Effector memory CD8-positive, alpha-beta T cell (primary cell): ENCODE data around the gene DNAJC17.

Experiments
- ATAC-seq: fragments of 150-1000 bp; cut with Tn5 transposase; replicated peaks from 2 replicates; pipeline ENCODE4 v1.10.0; 2021; ENCODE audit warnings: mild to moderate bottlenecking, moderate library complexity
- DNase-seq, 3 experiments: peaks; one replicate each; pipeline ENCODE4 v3.0.0; 2021
- H3K27ac Mint-ChIP-seq, 2 donors: one replicate each; pipeline ENCODE4 v1.8.0; 2022; ENCODE audit warnings: mild to moderate bottlenecking in 2 of 2, mixed read lengths in 2 of 2, moderate library complexity in 2 of 2
- H3K27me3 Mint-ChIP-seq, 2 donors: one replicate each; pipeline ENCODE4 v1.8.0; 2022; ENCODE audit warnings: mixed read lengths in 2 of 2
- H3K36me3 Mint-ChIP-seq: one replicate; pipeline ENCODE4 v1.8.0; 2022; ENCODE audit warnings: mild to moderate bottlenecking, moderate library complexity, mixed read lengths; ENCODE audit not compliant: insufficient read depth
- H3K4me1 Mint-ChIP-seq, 2 donors: one replicate each; pipeline ENCODE4 v1.8.0; 2022; ENCODE audit warnings: low read depth in 2 of 2, mixed read lengths in 2 of 2
- H3K4me3 Mint-ChIP-seq, 2 donors: one replicate each; pipeline ENCODE4 v1.8.0; 2022; ENCODE audit warnings: mild to moderate bottlenecking in 2 of 2, mixed read lengths in 2 of 2, moderate library complexity in 2 of 2
- H3K9me3 Mint-ChIP-seq, 2 donors: one replicate each; pipeline ENCODE4 v1.8.0; 2022; ENCODE audit warnings: mixed read lengths in 2 of 2

Gene DNAJC17

DNA sequence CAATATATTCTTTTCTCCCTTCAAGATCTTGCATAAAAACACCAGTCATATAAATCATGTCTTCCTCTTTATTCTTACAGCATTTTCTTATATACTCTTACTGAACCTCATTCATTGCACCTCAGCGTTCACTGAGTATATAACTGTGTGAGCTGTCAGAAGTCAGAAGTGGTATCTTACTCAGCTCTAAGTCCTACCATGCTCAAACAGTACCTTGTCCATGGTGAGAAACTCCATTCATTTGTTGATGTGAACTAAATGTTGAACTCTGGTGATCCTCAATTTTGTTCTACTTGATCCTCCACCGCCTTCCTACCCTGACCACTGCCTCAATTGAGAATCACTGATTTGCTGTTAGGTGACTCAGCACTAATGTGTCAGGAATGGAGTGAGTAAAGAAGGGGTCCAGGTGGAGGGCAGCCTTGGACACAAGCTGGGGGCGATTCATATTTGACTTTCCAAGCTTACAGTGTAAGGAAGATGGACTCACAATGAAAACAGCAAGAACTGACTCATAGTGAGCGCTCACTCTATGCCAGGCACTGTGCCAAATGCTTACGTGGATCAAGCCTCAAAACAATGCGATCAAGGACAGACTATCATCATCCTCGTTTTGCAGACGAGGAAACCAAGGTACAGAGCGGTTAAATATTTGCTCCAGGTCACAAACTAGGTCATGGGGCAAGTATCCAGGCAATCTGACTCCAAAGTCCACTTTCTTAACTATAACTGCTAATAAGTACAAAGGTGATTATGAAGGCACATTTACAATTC, 13.9 kb downstream of the DNAJC17 start:
- ATAC-seq (no peak), DNase-seq (no peak)
- H3K4me1 Mint-ChIP-seq: peaks cover 10 to 33% of the 10 kb centered on the region in 2 donors
- H3K36me3 Mint-ChIP-seq: peaks cover 20% of the 10 kb centered on the region
- no peaks in the 10 kb centered on the region for H3K27me3 Mint-ChIP-seq
- H3K27ac Mint-ChIP-seq: peak overlapping the region in 1 of 2 donors; percentile 5
- no peak overlapping the region for H3K4me3 Mint-ChIP-seq
- no peaks in the 10 kb centered on the region for H3K9me3 Mint-ChIP-seq

DNA sequence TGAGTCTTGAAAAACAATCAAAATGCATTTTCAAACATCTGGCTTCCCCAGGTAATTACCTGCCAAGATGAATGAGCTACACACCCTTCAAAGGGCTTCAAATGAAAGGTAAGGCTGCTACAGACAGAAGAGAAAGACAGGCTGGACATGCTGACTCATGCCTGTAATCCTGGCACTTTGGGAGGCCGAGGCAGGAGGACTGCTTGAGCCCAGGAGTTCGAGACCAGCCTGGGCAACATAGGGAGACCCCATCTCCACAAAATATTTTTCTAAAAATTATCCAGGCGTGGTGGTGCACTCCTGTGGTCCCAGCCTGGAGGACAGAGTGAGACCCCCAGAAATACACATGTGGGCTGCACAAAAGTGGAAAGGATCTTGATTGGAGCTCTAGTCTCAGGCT, 14.9 kb downstream of the DNAJC17 start:
- peaks cover 14 to 32% of the 10 kb centered on the region in 2 donors for H3K4me1 Mint-ChIP-seq
- peak overlapping the region in 1 of 2 donors; percentile 30 for H3K27ac Mint-ChIP-seq
- no peaks in the 10 kb centered on the region for H3K27me3 Mint-ChIP-seq
- peaks cover 15% of the 10 kb centered on the region for H3K36me3 Mint-ChIP-seq
- ATAC-seq: no peak
- no peak overlapping the region for H3K4me3 Mint-ChIP-seq
- DNase-seq: no peak
- H3K9me3 Mint-ChIP-seq: no peaks in the 10 kb centered on the region

DNA sequence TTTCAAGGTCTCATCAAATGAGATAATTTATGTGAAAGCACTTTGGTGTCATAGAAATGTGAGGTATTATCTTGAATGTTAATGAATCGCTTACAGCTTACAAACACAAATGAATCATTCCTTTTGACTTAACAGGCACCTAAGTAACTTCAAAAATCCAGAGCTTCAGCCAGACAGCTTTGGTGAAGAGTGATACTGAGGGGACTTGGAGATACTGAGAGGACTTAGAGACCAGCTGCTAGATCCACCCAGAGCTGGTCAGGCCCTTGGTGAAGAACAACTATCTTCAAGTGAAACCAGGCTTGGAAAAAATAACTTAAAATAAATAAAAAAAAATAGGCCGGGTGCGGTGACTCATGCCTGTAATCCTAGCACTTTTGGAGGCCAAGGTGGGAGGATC, 16.6 kb downstream of the DNAJC17 start:
- H3K4me1 Mint-ChIP-seq: peaks cover 16 to 34% of the 10 kb centered on the region in 2 donors
- H3K4me3 Mint-ChIP-seq: no peak overlapping the region
- H3K9me3 Mint-ChIP-seq: no peaks in the 10 kb centered on the region
- H3K27ac Mint-ChIP-seq: no peak overlapping the region
- DNase-seq (no peak), ATAC-seq (no peak)
- H3K27me3 Mint-ChIP-seq: no peaks in the 10 kb centered on the region
- H3K36me3 Mint-ChIP-seq: peaks cover 15% of the 10 kb centered on the region

DNA sequence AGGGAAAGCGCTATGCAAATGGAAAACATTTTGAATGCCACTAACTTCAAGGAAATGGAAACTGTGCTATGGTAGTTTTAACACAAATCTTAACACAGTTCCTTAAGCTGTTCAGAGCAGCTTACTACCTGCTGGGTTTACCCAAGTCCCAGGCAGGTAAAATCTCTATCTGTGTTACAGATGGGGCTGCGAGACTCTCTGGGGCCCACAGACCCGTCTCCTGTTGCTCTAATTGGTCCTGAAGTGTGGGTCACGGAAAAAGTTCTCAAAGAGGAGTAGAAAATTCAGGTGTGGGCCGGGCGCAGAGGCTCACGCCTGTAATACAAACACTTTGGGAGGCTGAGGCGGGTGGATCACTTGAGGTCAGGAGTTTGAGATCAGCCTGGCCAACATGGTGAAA, 17.3 kb downstream of the DNAJC17 start:
- H3K27ac Mint-ChIP-seq: no peak overlapping the region
- DNase-seq (no peak), ATAC-seq (no peak)
- H3K27me3 Mint-ChIP-seq: no peaks in the 10 kb centered on the region
- H3K9me3 Mint-ChIP-seq: no peaks in the 10 kb centered on the region
- H3K36me3 Mint-ChIP-seq: peaks cover 15% of the 10 kb centered on the region
- H3K4me1 Mint-ChIP-seq: peaks cover 16 to 31% of the 10 kb centered on the region in 2 donors
- H3K4me3 Mint-ChIP-seq: no peak overlapping the region

DNA sequence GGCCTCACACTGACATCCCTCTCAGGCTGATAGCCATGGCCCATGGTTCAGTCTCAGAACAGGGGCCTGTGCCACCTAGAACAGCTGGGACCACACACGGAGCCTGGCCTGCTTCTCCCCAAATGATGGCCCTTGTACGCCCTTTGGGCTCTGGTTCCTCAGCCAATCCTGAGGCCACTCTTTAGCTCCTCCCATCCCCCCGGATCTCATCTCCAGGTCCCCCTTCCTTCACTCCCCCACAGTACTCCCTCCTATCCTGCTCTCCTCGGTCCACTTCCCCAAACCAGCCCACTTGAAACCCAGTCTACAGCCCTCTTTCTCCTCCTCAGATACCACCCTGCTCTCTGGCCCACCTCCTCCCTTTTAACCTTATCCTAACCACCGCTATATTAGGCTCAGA, 18.2 kb downstream of the DNAJC17 start:
- DNase-seq (no peak), ATAC-seq (no peak)
- H3K4me1 Mint-ChIP-seq: peaks cover 16 to 31% of the 10 kb centered on the region in 2 donors
- H3K27me3 Mint-ChIP-seq: no peaks in the 10 kb centered on the region
- peaks cover 15% of the 10 kb centered on the region for H3K36me3 Mint-ChIP-seq
- H3K27ac Mint-ChIP-seq: peak overlapping the region in 1 of 2 donors; percentile 75
- H3K4me3 Mint-ChIP-seq: no peak overlapping the region
- no peaks in the 10 kb centered on the region for H3K9me3 Mint-ChIP-seq

DNA sequence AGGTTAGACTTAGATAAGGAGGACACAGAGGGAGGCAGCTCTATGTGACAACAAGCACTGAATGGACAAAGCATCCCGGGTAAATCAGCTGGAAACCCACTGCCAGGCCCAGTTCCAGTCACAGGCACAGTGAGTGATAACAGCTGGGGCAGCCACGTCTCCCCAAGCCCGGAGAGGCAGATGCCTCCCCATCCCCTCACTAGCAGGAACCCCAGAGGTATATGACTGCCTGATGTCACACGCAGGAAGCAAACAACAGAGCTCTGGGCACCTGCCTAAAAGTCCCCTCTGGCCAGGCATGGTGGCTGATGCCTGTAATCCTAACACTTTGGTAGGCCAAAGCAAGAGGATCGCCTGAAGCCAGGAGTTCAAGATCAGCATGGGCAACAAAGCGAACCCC, 19.3 kb downstream of the DNAJC17 start:
- DNase-seq (no peak), ATAC-seq (no peak)
- Mint-ChIP-seq H3K9me3 (no peaks in the 10 kb centered on the region), H3K4me1 (peaks cover 13 to 24% of the 10 kb centered on the region in 2 donors), H3K27me3 (no peaks in the 10 kb centered on the region), H3K36me3 (peaks cover 18% of the 10 kb centered on the region), H3K27ac (peak overlapping the region; percentile 41 to 83), H3K4me3 (no peak overlapping the region)

DNA sequence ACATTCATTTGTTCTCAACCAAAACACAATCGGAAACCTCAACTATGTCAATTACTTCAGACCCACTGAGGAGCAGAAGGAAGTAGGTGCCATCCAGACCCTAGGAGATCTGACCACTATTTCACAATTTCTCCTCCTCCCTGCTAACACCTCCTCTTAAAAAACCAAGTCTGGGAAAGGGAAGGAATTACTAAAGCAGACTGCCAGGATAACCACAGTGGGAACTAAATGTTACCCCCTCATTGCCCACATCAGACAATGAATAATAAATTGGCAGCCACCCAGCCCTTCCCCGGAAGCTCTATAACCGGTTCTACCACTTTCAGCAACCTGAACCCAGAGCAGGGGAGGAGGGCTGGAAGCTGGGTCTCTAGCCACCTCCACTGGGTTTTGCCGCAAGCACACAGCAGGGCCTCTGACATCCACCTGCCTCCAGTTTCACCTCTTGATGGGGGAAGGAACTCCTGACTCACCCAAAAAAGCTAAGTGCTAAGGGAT, 19.9 kb downstream of the DNAJC17 start:
- Mint-ChIP-seq H3K27ac (peak overlapping the region; percentile 41 to 83), H3K36me3 (peaks cover 13% of the 10 kb centered on the region), H3K4me1 (peaks cover 16 to 30% of the 10 kb centered on the region in 2 donors), H3K4me3 (no peak overlapping the region), H3K27me3 (no peaks in the 10 kb centered on the region), H3K9me3 (no peaks in the 10 kb centered on the region)
- DNase-seq: peak; percentile 26 to 41 (median 34)
- peak; percentile 76 for ATAC-seq

DNA sequence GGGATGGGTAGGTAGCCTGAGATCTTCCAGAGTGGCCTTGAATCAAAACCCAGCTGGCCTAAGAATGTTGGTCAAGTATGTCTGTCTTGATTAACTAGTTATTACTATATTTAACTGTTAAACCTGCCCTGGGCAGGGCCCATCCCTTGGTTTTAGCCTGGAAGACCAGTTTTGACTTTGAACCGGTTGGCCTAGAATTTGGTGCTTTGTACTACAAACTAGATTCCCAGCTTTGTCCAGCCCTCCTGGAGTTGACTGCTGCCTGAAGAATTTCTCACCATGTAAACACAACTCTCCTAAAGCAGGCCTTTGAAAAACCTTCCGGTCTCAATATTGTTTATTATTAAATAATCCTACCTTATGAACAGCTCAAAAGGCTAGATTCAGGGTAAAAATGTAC, 21.5 kb downstream of the DNAJC17 start:
- Mint-ChIP-seq H3K27me3 (no peaks in the 10 kb centered on the region), H3K4me1 (peaks cover 16 to 30% of the 10 kb centered on the region in 2 donors), H3K4me3 (no peak overlapping the region), H3K27ac (no peak overlapping the region), H3K9me3 (no peaks in the 10 kb centered on the region), H3K36me3 (peaks cover 3% of the 10 kb centered on the region)
- ATAC-seq (no peak), DNase-seq (no peak)

DNA sequence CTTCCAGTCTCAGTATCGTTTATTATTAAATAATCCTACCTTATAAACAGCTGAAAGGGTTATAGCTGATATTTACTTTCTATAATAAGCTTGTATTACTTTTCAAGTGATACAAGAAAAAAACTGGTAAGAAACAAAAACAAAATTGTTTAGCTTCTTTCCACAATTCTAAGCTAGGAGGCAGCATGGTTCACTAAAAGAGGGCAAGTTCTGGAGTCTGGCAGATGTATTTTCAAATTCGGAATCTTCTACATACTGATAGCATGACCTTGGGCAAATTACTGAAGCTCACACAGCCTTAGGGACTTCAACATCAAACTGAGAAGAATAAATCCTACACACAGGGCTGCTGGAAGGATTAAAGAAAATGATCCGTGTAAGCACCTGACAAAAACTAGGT, 22.1 kb downstream of the DNAJC17 start:
- H3K36me3 Mint-ChIP-seq: peaks cover 3% of the 10 kb centered on the region
- peaks cover 16 to 30% of the 10 kb centered on the region in 2 donors for H3K4me1 Mint-ChIP-seq
- H3K4me3 Mint-ChIP-seq: no peak overlapping the region
- no peak for ATAC-seq
- H3K27ac Mint-ChIP-seq: no peak overlapping the region
- DNase-seq: no peak
- no peaks in the 10 kb centered on the region for H3K9me3 Mint-ChIP-seq
- no peaks in the 10 kb centered on the region for H3K27me3 Mint-ChIP-seq

DNA sequence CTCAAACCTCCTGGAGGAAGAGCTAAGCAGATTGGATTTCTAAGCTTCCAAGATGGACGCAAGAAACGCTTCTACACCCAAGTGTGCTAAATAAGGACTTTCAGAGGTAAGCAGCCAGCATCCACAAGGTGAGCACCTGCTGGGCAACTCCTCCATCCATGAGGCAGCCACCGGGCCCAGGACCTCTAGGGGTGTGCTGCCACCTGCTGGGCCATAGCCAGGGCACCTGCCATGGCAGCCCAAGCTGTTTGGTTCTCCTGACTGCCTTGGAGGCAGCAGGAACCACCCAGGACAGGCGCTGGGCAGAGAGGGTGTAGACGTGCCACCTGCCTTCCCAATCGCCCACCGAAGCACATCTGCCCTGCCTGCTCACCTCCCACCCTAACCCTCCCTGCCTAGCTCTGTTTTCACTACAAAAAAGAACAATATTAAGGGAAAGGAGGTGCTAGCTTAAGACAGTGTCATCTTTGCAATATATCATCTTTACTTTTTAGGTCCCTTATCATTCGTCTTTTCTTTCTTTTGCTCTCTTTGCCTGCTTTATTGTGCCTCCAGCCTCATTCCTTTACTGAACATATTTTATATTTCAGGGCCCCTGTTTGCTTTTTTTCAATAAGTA, 24.6 kb downstream of the DNAJC17 start:
- Mint-ChIP-seq H3K27me3 (no peaks in the 10 kb centered on the region), H3K27ac (peak overlapping the region in 1 of 2 donors; percentile 4), H3K9me3 (no peaks in the 10 kb centered on the region), H3K36me3 (peaks cover 6% of the 10 kb centered on the region), H3K4me1 (peaks cover 12 to 25% of the 10 kb centered on the region in 2 donors), H3K4me3 (no peak overlapping the region)
- ATAC-seq (peak; percentile 91), DNase-seq (peak; percentile 76 to 81 (median 77))

DNA sequence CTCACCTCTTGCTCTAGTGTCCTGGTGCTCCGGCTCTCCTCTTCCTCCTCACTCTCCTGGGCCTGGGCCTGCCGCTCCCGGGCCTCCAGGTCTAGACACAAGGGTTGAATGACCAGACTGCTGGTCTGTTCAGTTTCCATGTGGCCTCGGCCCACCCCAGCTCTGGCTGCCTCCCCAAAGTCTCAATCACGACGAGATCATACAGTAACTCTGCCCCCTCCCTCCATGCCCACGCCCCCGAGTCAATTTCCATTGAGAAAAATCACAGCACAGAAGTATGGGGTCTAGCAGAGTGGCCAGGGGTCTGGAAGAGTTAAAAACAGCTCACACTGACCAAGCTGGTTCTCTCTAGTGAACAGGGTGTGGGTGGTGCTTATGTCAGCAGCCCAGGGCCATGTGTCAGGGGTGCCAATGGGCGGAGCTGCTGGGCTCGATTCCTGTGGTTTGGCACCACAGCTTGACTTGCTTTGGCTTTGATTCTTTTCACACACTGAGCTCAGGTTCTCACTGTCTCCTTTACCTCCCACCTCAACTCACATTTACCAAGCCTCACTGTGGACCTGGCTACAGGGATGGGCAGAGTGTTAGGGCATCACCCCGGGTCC, 30.6 kb downstream of the DNAJC17 start:
- Mint-ChIP-seq H3K4me3 (peak overlapping the region; percentile 63 to 67), H3K36me3 (peaks cover 32% of the 10 kb centered on the region), H3K27ac (peak overlapping the region; percentile 69 to 80), H3K4me1 (peaks cover 8 to 16% of the 10 kb centered on the region in 2 donors), H3K9me3 (no peaks in the 10 kb centered on the region), H3K27me3 (no peaks in the 10 kb centered on the region)
- ATAC-seq (peak; percentile 100), DNase-seq (peak; percentile 70 to 73 (median 72))

DNA sequence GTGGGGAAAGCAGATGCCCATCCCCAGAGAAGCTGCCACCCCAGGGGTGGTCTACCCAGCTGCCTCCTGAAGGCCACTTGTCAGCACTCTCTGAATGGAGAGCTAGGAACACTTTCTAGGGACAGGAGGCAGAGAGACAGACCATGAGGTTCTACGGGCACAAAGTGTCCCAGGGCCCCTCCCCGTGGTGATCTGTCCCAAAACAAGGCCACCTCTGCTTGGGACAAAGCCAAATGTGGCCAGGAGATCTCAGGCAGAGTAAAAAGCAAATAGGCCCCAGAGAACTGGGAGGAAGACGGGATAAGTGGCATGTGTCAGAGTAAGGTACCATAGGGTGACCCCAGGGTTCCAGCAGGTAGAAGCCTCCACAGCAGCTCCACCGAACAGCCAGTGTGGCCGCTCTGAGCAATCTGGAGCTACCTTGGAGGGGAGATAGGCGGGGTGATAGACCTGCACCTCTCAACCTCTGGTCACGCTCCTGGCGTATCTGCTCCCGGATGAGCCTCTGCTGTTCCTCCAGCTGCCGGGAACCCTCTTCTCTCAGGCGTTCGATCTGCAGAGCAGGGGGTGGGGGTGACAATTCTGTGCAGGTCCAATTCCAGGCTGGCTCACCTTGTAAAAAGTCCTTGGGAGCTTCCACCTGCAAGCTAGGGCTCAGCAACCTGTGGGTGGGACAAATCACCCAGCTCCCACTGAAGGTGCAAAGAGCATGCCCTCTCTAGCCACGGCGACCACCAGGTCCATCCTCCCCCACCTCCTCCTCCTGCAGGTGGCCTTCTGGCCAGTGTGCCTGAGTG, 31.3 kb downstream of the DNAJC17 start:
- peaks cover 8 to 16% of the 10 kb centered on the region in 2 donors for H3K4me1 Mint-ChIP-seq
- H3K27ac Mint-ChIP-seq: peak overlapping the region; percentile 69 to 80
- H3K36me3 Mint-ChIP-seq: peaks cover 34% of the 10 kb centered on the region
- ATAC-seq (no peak), DNase-seq (no peak)
- no peaks in the 10 kb centered on the region for H3K27me3 Mint-ChIP-seq
- H3K4me3 Mint-ChIP-seq: no peak overlapping the region
- no peaks in the 10 kb centered on the region for H3K9me3 Mint-ChIP-seq

DNA sequence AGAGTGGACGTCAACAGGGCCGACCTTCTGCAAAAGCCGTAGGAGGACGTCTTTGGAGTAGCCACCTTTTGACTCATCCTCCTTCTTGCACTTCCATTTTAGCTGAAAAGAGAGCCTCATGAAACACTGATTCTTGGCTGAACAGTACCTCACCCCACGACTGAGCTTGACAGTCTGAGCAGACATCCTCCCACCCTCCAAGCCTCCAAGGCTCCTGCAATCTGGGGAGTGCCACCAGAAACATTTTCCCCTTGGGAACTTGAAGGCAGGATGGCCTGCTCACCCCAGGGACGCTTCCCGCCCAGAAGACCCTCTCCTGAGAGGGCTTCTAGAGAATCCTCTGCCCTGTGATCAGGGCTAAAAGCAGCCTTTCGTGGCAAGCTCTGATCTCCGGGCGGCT, 32.3 kb downstream of the DNAJC17 start:
- H3K27ac Mint-ChIP-seq: no peak overlapping the region
- no peaks in the 10 kb centered on the region for H3K9me3 Mint-ChIP-seq
- no peaks in the 10 kb centered on the region for H3K27me3 Mint-ChIP-seq
- peaks cover 10 to 19% of the 10 kb centered on the region in 2 donors for H3K4me1 Mint-ChIP-seq
- H3K4me3 Mint-ChIP-seq: no peak overlapping the region
- peaks cover 34% of the 10 kb centered on the region for H3K36me3 Mint-ChIP-seq
- ATAC-seq: no peak
- no peak for DNase-seq
